K562 (cell line): ENCODE results near the gene TTC28. TPM values are rescaled to one million over a fixed set of nuclear protein-coding genes. Genes with fewer than 3 reads are reported as not detected.

ENCODE experiments used
- ATAC-seq: fragments of 200-7000 bp; cut with Tn5 transposase; 3 replicates; pipeline ENCODE4 v1.9.1; 2020; ENCODE audit warnings: moderate library complexity
- BruUV-seq: library from RNA; stranded (reverse); fragments of 400-500 nt; replicated peaks from 2 replicates; lab custom pipeline; 2021; lab: Mats Ljungman, UMichigan
- CTCF ChIA-PET: fragments of 300-600 bp; formaldehyde crosslinking; extraction: SDS; loops from one replicate; lab custom pipeline; 2021; ENCODE audit warnings: low intra/inter-chr PET ratio; lab: Yijun Ruan, JAX
- POLR2A ChIA-PET: fragments of 300-600, 350-650 bp; sonication (Branson Sonifier 250); formaldehyde crosslinking; extraction: SDS; loops from one replicate; lab custom pipeline; 2021; ENCODE audit warnings: antibody characterized with exemption, inconsistent platforms; lab: Yijun Ruan, JAX
- DNase-seq, 4 experiments: peaks; one replicate each; pipeline versions ENCODE4 v3.0.0 to v3.0.0-alpha.2; 2011 to 2018; ENCODE audit warnings: low spot score in 3 of 4, mixed read lengths in 3 of 4; ENCODE audit errors: extremely low read depth in 1 of 4
- FAIRE-seq: peaks from 2 replicates; lab custom pipeline; 2011; peaks lifted over from hg19 to GRCh38; lab: Jason Lieb, UNC
- H2AFZ ChIP-seq: 2 replicates; pipeline ENCODE4 v1.6.0; 2011; ENCODE audit warnings: low read depth, low read length, control low read depth, inconsistent platforms
- H3K27ac ChIP-seq: fragments of 200-600 bp; 3 replicates; pipeline ENCODE4 v1.8.0; 2011; ENCODE audit warnings: low read depth, mild to moderate bottlenecking, control low read depth, inconsistent platforms, low read length, moderate library complexity, mixed read lengths; ENCODE audit errors: extremely low read depth
- H3K27me3 ChIP-seq, 2 experiments: fragments of 300-600 bp in 1 of 2; 2 replicates in 1 of 2; 3 replicates in 1 of 2; pipeline versions ENCODE4 v1.6.0 to v1.8.0; 2011; ENCODE audit warnings: inconsistent platforms in 2 of 2, low read length in 2 of 2, mild to moderate bottlenecking in 1 of 2, mixed read lengths in 1 of 2, moderate library complexity in 1 of 2; ENCODE audit not compliant: control insufficient read depth in 2 of 2, insufficient read depth in 2 of 2
- H3K36me3 ChIP-seq: fragments of 300-600 bp; 3 replicates; pipeline ENCODE4 v1.8.0; 2011; ENCODE audit warnings: mild to moderate bottlenecking, low read length, inconsistent platforms; ENCODE audit not compliant: control insufficient read depth, insufficient read depth
- H3K4me1 ChIP-seq, 2 experiments: fragments of 200-600 bp in 1 of 2; replicated peaks in 1 of 2; 2 replicates in 1 of 2; 3 replicates in 1 of 2; pipeline versions ENCODE4 v1.5.1 to v1.8.0; 2011; ENCODE audit warnings: inconsistent platforms in 2 of 2, low read length in 2 of 2, mild to moderate bottlenecking in 1 of 2, mixed read lengths in 1 of 2, moderate library complexity in 1 of 2; ENCODE audit not compliant: control insufficient read depth in 2 of 2, insufficient read depth in 2 of 2
- H3K4me2 ChIP-seq: 2 replicates; pipeline ENCODE4 v1.6.1; 2011; ENCODE audit warnings: low read length, control low read depth, inconsistent platforms, mixed read lengths; ENCODE audit not compliant: insufficient read depth
- H3K4me3 ChIP-seq: fragments of 200-600 bp; sonication (generic), shearing (Covaris generic); 2 replicates; pipeline ENCODE4 v1.5.1; 2016; ENCODE audit warnings: control low read depth, inconsistent platforms
- H3K79me2 ChIP-seq: fragments of 200-600 bp; 3 replicates; pipeline ENCODE4 v1.8.0; 2011; ENCODE audit warnings: low read length, inconsistent platforms; ENCODE audit not compliant: control insufficient read depth, insufficient read depth
- H3K9ac ChIP-seq, 2 experiments: 2 replicates each; pipeline versions ENCODE4 v1.6.0 to v1.6.1; 2011; ENCODE audit warnings: low read depth in 2 of 2, low read length in 2 of 2, control low read depth in 1 of 2, inconsistent platforms in 1 of 2, mild to moderate bottlenecking in 1 of 2, mixed read lengths in 1 of 2; ENCODE audit not compliant: insufficient read depth in 1 of 2
- H3K9me1 ChIP-seq: one replicate; pipeline ENCODE4 v1.6.0; 2011; ENCODE audit warnings: inconsistent platforms, mild to moderate bottlenecking, low read length, moderate library complexity; ENCODE audit not compliant: control insufficient read depth, insufficient read depth
- H3K9me3 ChIP-seq: replicated peaks from 2 replicates; pipeline ENCODE4 v1.5.1; 2011; ENCODE audit warnings: low read depth, low read length, inconsistent platforms; ENCODE audit not compliant: control insufficient read depth, insufficient read depth
- H4K20me1 ChIP-seq: replicated peaks from 2 replicates; pipeline ENCODE4 v1.6.1; 2011; ENCODE audit warnings: low read length, inconsistent platforms, mixed read lengths; ENCODE audit not compliant: control insufficient read depth, insufficient read depth
- ATF1 ChIP-seq, 2 experiments: fragments of 450-650 bp in 1 of 2; IDR thresholded peaks; 2 replicates each; pipeline ENCODE4 v1.6.1; 2016; ENCODE audit warnings: missing compliant biosample characterization in 1 of 2, missing genetic modification characterization in 1 of 2
- BRD9 ChIP-seq: fragments of 450-650 bp; IDR thresholded peaks from 2 replicates; pipeline ENCODE4 v1.6.1; 2018; ENCODE audit warnings: low read depth; ENCODE audit not compliant: partially characterized antibody
- CCNT2 ChIP-seq: IDR thresholded peaks from 2 replicates; pipeline ENCODE4 v1.6.1; 2011; ENCODE audit warnings: borderline replicate concordance, low read depth, mild to moderate bottlenecking, moderate library complexity, mixed read lengths, low read length; ENCODE audit not compliant: insufficient read length; ENCODE audit errors: extremely low read depth
- DEAF1 ChIP-seq: fragments of 450-650 bp; formaldehyde crosslinking; IDR thresholded peaks from 2 replicates; pipeline ENCODE4 v1.4.0; 2020; ENCODE audit warnings: mild to moderate bottlenecking, moderate library complexity
- ELF1 ChIP-seq: fragments of 200-800 bp; sonication (Bioruptor generic); IDR thresholded peaks from 2 replicates; pipeline ENCODE4 v1.6.1; 2016; ENCODE audit warnings: missing genetic modification characterization, missing compliant biosample characterization
- EP300 ChIP-seq: IDR thresholded peaks from 2 replicates; pipeline ENCODE4 v1.6.1; 2012; ENCODE audit warnings: low read length, improper control_type of control experiment
- HDAC1 ChIP-seq, 2 experiments: fragments of 450-650 bp; IDR thresholded peaks; 2 replicates each; pipeline ENCODE4 v1.6.1; 2016 to 2017; ENCODE audit warnings: inconsistent platforms in 1 of 2, mild to moderate bottlenecking in 1 of 2, moderate library complexity in 1 of 2
- NCOA1 ChIP-seq: fragments of 450-650 bp; IDR thresholded peaks from 2 replicates; pipeline ENCODE4 v1.6.1; 2016; ENCODE audit warnings: low read depth
- POLR2H ChIP-seq: IDR thresholded peaks from 2 replicates; pipeline ENCODE4 v1.6.1; 2016; ENCODE audit warnings: missing genetic modification characterization, low read depth, mild to moderate bottlenecking, control low read depth, missing compliant biosample characterization, moderate library complexity
- POU5F1 ChIP-seq: fragments of 150-350 bp; IDR thresholded peaks from 2 replicates; pipeline ENCODE4 v1.6.1; 2014; ENCODE audit warnings: borderline replicate concordance, low read length, low read depth, mild to moderate bottlenecking; ENCODE audit not compliant: partially characterized antibody
- RBM17 ChIP-seq: fragments of 200-400 bp; formaldehyde crosslinking; IDR thresholded peaks from 2 replicates; pipeline ENCODE4 v1.6.1; 2017; ENCODE audit warnings: low read depth, mild to moderate bottlenecking, low read length, borderline replicate concordance
- TAF9B ChIP-seq: fragments of 450-650 bp; IDR thresholded peaks from 2 replicates; pipeline ENCODE4 v1.6.1; 2018; ENCODE audit warnings: mild to moderate bottlenecking; ENCODE audit not compliant: partially characterized antibody
- TGIF2 ChIP-seq: sonication (generic); formaldehyde crosslinking; IDR thresholded peaks from 2 replicates; pipeline ENCODE4 v1.8.1; 2022; ENCODE audit warnings: mild to moderate bottlenecking, missing genetic modification reagents, moderate library complexity
- TRIM28 ChIP-seq: fragments of 450-650 bp; IDR thresholded peaks from 2 replicates; pipeline ENCODE4 v1.6.1; 2017
- ZNF146 ChIP-seq: IDR thresholded peaks from one replicate; pipeline ENCODE4 v1.6.1; 2018; ENCODE audit warnings: missing compliant biosample characterization; ENCODE audit not compliant: unreplicated experiment
- ZNF197 ChIP-seq: fragments of 200-800 bp; sonication (Bioruptor generic); IDR thresholded peaks from 2 replicates; pipeline ENCODE4 v1.6.1; 2016; ENCODE audit warnings: low read depth, missing genetic modification characterization, missing compliant biosample characterization
- ZNF518B ChIP-seq: fragments of 250-450 bp; sonication (Bioruptor Pico); IDR thresholded peaks from 2 replicates; pipeline ENCODE4 v1.5.0; 2021; ENCODE audit warnings: mild to moderate bottlenecking, moderate library complexity
- WGBS: fragments of 100-300 bp; shearing (Covaris generic); methylation state at CpG from one replicate; pipeline ENCODE4 v1.1.6; 2016; ENCODE audit warnings: low coverage, mixed read lengths; ENCODE audit not compliant: insufficient coverage; ENCODE audit errors: missing lambda C conversion rate; 5-methylcytosine and 5-hydroxymethylcytosine counted together
- in situ Hi-C: fragments of 300-500 bp; cut with MboI; formaldehyde crosslinking; loops from 4 replicates; pipeline ENCODE4 v1.15.0; 2018; ENCODE audit warnings: inconsistent platforms, mixed read lengths
- intact Hi-C: fragments of 100-400 bp; cut with micrococcal nuclease; formaldehyde crosslinking; loops from 2 replicates; pipeline ENCODE4 v1.14.2; 2022
- polyA plus RNA-seq, 8 experiments: library from polyadenylated mRNA; depleted of rRNA in 4 of 8; stranded (reverse) in 5 of 8; unstranded in 3 of 8; fragments of >200 nt; fragmentation: Nextera tagmentation in 2 of 8; fragmentation: Illumina TruSeq in 1 of 8; extraction: Ambion mirVana in 2 of 8; extraction: Trizol in 1 of 8; gene quantifications; 2 replicates each; pipeline versions ENCODE4 v1.2.1 to v1.2.3, GENCODE V29; 2011 to 2014; ENCODE audit warnings: inconsistent platforms in 1 of 8, missing spikeins in 1 of 8
- total RNA-seq, 7 experiments: library from RNA; depleted of rRNA in 6 of 7; stranded (reverse); fragments of >200 nt in 6 of 7; fragmentation: Illumina TruSeq in 2 of 7; extraction: Trizol in 2 of 7; gene quantifications; 2 replicates each; pipeline versions ENCODE4 v1.2.1 to v1.2.3, GENCODE V29; 2011 to 2021; ENCODE audit warnings: low replicate concordance in 1 of 7

The TTC28 gene
- total and polyA plus RNA-seq, 9 of the 15 experiments (the other 6 are each of a cell fraction or from before 2014, with no cell fraction given), result 0.22 to 10.7 (median 3.1) TPM

GRCh38 chr22:28560046-28560742 is 119.4 kb downstream of the TTC28 start:
- FAIRE-seq (peak; percentile 91), ATAC-seq (peak; percentile 92), DNase-seq (peak; percentile 73 to 86 (median 79))
- no peaks in the 10 kb centered on the region for H4K20me1 ChIP-seq
- H3K4me1 ChIP-seq, result peaks cover 3 to 30% of the 10 kb centered on the region in 2 experiments; a peak in 3 of 5 replicates
- peak overlapping the region; percentile 58 for H3K4me2 ChIP-seq
- no peak overlapping the region for H2AFZ ChIP-seq
- in situ Hi-C loops, result no loop called here
- ChIA-PET POLR2A (no interaction called here), CTCF (no interaction called here)
- no peaks in the 10 kb centered on the region for H3K9me1 ChIP-seq
- intact Hi-C loops, result no loop called here
- H3K4me3 ChIP-seq, result no peak overlapping the region
- peak overlapping the region; percentile 86 for H3K27ac ChIP-seq
- H3K9me3 ChIP-seq, result peaks cover 2% of the 10 kb centered on the region; the same call in 1 of the 2 replicates
- H3K79me2 ChIP-seq, result no peaks in the 10 kb centered on the region
- 0% methylated on average over 2 of the region's 2 CpGs for WGBS
- peak overlapping the region in 1 of 2 experiments; percentile 56; a peak in 2 of 4 replicates for H3K9ac ChIP-seq
- H3K36me3 ChIP-seq, result no peaks in the 10 kb centered on the region
- no peaks in the 10 kb centered on the region for H3K27me3 ChIP-seq
- BruUV-seq, result no TSS peak
- no peak for TF ChIP-seq POU5F1
- TF ChIP-seq ZNF146 (CRISPR knock-in tag), result no peak
- peak; percentile 62 for TF ChIP-seq TAF9B
- TF ChIP-seq DEAF1 (CRISPR knock-in tag), result no peak
- no peak for TF ChIP-seq ATF1 (CRISPR knock-in tag; IDR thresholded peaks at IDR 0.05)
- TF ChIP-seq ATF1 (tag; IDR thresholded peaks at IDR 0.05), result peak; percentile 72
- 0 out of 2 replicates have a peak, but pooled peaks have one; percentile 70 for TF ChIP-seq ZNF197
- no peak for TF ChIP-seq RBM17
- peak; percentile 90 for TF ChIP-seq NCOA1
- peak; percentile 40 for TF ChIP-seq CCNT2
- peak; percentile 65; the same call in 1 of the 2 replicates for TF ChIP-seq POLR2H (tag)
- no peak for TF ChIP-seq TRIM28
- TF ChIP-seq TGIF2 (CRISPR knock-in tag), result no peak
- no peak for TF ChIP-seq ZNF518B
- peak; percentile 37; the same call in 1 of the 2 replicates for TF ChIP-seq ELF1 (tag)
- TF ChIP-seq BRD9, result peak; percentile 58
- peak; percentile 91 for TF ChIP-seq EP300
- peak in 1 of 2 experiments; percentile 91; a peak in 2 of 4 replicates for TF ChIP-seq HDAC1 (IDR thresholded peaks at IDR 0.05)
